ENCODE measurements around the gene DGKA. TPM values are rescaled to one million over a fixed set of nuclear protein-coding genes. Genes with fewer than 3 reads are reported as not detected.
A peak's percentile ranks its signal among the peaks of the same experiment; 100 is the strongest.
"Not testable (repeated sequence)": the region's sequence is repeated elsewhere in the genome, so short reads cannot be mapped to it uniquely, and the experiment has no call there.

The DGKA gene
- total RNA-seq, 1 donor from 2014 or later: 28.6 TPM

DNA sequence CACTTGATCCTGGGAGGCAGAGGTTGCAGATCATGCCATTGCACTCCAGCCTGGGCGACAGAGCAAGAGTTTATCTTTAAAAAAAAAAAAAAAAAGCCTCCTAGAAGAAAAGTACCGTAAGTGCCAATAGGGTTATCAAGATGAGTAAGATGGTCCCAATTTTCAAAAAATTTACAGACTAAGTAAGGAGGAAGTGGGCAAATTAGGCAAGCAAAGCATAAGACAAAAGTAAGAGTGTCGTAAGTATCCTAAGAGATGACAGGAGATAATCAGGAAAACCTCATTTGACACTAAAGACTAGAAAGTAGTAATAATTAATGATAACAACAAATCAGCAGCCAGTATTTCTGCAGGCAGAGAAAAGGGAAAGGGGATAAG lies 15.5 kb upstream of the DGKA start:
- H3K27ac Mint-ChIP-seq: no peak overlapping the region
- TF ChIP-seq, protein P1, sequence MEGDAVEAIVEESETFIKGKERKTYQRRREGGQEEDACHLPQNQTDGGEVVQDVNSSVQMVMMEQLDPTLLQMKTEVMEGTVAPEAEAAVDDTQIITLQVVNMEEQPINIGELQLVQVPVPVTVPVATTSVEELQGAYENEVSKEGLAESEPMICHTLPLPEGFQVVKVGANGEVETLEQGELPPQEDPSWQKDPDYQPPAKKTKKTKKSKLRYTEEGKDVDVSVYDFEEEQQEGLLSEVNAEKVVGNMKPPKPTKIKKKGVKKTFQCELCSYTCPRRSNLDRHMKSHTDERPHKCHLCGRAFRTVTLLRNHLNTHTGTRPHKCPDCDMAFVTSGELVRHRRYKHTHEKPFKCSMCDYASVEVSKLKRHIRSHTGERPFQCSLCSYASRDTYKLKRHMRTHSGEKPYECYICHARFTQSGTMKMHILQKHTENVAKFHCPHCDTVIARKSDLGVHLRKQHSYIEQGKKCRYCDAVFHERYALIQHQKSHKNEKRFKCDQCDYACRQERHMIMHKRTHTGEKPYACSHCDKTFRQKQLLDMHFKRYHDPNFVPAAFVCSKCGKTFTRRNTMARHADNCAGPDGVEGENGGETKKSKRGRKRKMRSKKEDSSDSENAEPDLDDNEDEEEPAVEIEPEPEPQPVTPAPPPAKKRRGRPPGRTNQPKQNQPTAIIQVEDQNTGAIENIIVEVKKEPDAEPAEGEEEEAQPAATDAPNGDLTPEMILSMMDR (conservative IDR thresholded peaks at IDR 0.05): no peak
- no peaks in the 10 kb centered on the region for H3K9me3 Mint-ChIP-seq
- H3K36me3 Mint-ChIP-seq: peaks cover 15% of the 10 kb centered on the region
- DNase-seq (ENCODE audit: extremely low spot score, unreplicated experiment): no peak
- no peak overlapping the region for H3K4me3 Mint-ChIP-seq
- H3K27me3 Mint-ChIP-seq: no peaks in the 10 kb centered on the region
- no peaks in the 10 kb centered on the region for H3K4me1 Mint-ChIP-seq (ENCODE audit: unreplicated experiment)

DNA sequence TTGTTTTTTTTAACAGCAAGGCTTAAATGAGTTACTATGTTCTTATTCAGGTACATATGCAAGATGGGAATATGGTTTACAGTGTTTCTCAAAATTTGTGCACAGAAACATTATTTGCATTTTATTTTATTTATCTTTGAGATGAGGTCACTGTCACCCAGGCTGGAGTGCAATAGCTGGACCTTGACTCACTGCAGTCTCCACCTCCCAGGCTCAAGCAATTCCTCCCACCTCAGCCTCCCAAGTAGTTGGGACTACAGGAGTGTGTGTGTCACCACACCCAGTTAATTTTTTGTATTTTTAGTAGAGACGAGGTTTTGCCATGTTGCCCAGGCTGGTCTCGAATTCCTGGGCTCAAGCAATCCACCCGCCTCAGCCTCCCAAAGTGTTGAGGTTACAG lies 11.9 kb upstream of the DGKA start:
- H3K27me3 Mint-ChIP-seq, H3K4me3 Mint-ChIP-seq: not testable (repeated sequence)
- peaks cover 12% of the 10 kb centered on the region for H3K36me3 Mint-ChIP-seq

DNA sequence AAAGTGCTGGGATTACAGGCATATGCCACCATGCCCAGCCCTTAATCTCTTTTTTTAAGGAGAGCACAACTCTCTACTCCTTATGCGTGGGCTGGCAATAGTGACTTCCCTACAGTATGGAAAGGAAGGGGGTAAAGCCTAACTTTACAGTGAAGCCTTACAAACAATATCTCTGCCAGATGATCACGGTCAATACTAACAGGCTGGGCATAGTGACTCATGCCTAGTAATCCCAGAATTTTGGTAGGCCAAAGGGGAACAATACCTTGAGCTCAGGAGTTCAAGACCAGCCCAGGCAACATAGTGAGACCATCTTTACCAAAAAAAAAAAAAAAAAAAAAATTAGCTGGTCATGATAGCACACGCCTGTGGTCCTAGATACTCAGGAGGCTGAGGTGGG lies 8.8 kb upstream of the DGKA start:
- H3K4me3 Mint-ChIP-seq: no peak overlapping the region
- peaks cover 8% of the 10 kb centered on the region for H3K36me3 Mint-ChIP-seq
- no peak for DNase-seq (ENCODE audit: extremely low spot score, unreplicated experiment)
- H3K27ac Mint-ChIP-seq: no peak overlapping the region
- TF ChIP-seq, protein P1 (conservative IDR thresholded peaks at IDR 0.05): no peak
- H3K27me3 Mint-ChIP-seq: no peaks in the 10 kb centered on the region
- peaks cover 15% of the 10 kb centered on the region for H3K4me1 Mint-ChIP-seq (ENCODE audit: unreplicated experiment)
- H3K9me3 Mint-ChIP-seq: no peaks in the 10 kb centered on the region

More for the DNA sequence above, 11.9 kb upstream of the DGKA start:
- not testable (repeated sequence) for DNase-seq (ENCODE audit: extremely low spot score, unreplicated experiment); H3K27ac Mint-ChIP-seq; H3K9me3 Mint-ChIP-seq; H3K4me1 Mint-ChIP-seq (ENCODE audit: unreplicated experiment)

DNA sequence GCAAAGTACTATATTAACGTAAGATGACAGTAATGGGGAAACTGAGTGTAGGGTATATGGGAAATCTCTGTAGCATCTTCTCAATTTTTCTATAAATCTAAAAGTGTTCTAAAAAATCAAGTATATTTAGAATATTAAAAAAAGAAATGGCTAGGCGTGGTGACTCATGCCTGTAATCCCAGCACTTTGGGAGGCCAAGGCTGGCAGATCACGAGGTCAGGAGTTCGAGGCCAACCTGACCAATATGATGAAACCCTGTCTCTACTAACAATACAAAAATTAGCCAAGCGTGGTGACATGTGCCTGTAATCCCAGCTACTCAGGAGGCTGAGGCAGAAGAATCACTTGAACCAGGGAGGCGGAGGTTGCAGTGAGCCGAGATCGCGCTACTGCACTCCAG lies 7.3 kb upstream of the DGKA start:
- not testable (repeated sequence) for H3K4me3 Mint-ChIP-seq; H3K27ac Mint-ChIP-seq; H3K9me3 Mint-ChIP-seq; DNase-seq (ENCODE audit: extremely low spot score, unreplicated experiment); H3K27me3 Mint-ChIP-seq
- peaks cover 11% of the 10 kb centered on the region for H3K36me3 Mint-ChIP-seq
- peaks cover 15% of the 10 kb centered on the region for H3K4me1 Mint-ChIP-seq (ENCODE audit: unreplicated experiment)

DNA sequence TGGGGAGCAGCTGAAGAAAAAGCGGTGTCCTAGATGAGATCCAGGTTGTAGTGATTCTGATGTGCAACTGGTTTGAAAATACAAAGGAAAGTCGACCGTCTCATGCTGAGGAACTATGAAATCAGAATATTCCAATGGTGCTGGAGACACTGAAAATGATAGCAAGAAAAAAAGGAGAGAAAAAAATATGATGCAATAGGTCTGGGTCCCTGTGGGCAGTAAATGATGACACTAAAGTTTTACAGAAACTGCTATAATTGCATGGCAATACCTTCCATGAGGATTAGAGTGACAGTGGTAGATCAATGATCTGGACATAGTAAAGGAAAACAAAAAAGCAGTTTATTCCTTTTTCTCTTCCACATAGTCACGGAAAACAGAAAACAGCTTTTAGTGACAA lies 5.6 kb upstream of the DGKA start:
- peaks cover 23% of the 10 kb centered on the region for H3K4me1 Mint-ChIP-seq (ENCODE audit: unreplicated experiment)

DNA sequence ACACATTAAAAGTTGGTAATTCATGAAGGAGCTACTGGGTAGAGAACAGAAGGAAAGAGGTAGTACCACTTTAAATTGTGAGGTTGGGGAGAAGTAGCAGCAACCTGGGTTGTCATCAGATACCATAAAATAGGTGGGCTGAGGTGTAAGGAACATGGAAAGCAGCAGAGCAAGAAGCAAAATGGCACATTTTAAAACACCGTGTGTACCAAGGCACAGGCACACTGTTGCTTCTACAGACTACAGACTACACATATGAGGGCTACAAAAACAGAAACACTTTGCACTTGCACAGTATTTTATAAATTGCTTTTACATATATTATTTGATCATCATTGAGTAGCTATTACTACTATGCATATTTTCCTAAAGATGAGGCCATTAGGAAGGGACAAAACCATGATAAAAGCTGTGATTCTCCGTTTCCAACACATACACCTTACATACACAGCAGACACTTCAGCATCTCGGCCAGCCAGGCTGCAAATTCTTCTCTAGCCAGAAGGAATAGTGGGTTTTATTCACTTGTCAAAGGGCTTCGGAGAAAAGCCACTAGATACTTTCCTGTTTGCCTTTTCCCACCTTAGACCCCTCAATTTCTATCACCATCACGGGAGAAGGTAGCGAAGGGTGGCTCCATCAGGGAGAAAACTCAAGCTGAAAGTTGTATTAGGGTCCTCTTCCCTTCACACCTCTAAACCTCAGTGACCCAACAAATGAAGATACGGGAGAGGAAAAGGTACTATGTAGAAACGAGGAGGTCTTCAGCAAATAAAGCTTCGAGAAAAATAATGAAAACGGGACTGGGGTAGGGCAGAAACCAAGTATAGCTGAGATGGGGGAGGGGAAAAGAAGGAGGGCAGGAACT lies 4.9 kb upstream of the DGKA start:
- H3K36me3 Mint-ChIP-seq: peaks cover 11% of the 10 kb centered on the region
- TF ChIP-seq, protein P1 (conservative IDR thresholded peaks at IDR 0.05): no peak
- peaks cover 30% of the 10 kb centered on the region for H3K4me1 Mint-ChIP-seq (ENCODE audit: unreplicated experiment)

More for the DNA sequence above, 5.6 kb upstream of the DGKA start:
- H3K9me3 Mint-ChIP-seq: no peaks in the 10 kb centered on the region
- peak overlapping the region; percentile 94 for H3K4me3 Mint-ChIP-seq
- peak overlapping the region; percentile 100 for H3K27ac Mint-ChIP-seq
- DNase-seq (ENCODE audit: extremely low spot score, unreplicated experiment): no peak
- TF ChIP-seq, protein P1 (conservative IDR thresholded peaks at IDR 0.05): no peak
- peaks cover 11% of the 10 kb centered on the region for H3K36me3 Mint-ChIP-seq
- no peaks in the 10 kb centered on the region for H3K27me3 Mint-ChIP-seq

More for the DNA sequence above, 4.9 kb upstream of the DGKA start:
- Mint-ChIP-seq H3K4me3 (peak overlapping the region; percentile 94), H3K27ac (peak overlapping the region; percentile 100), H3K9me3 (no peaks in the 10 kb centered on the region), H3K27me3 (peaks cover under 1% of the 10 kb centered on the region)
- no peak for DNase-seq (ENCODE audit: extremely low spot score, unreplicated experiment)
